GM19452 (cell line): Measurements from ENCODE around the gene SMAD6.

Source experiments
- ATAC-seq: cut with Tn5 transposase; IDR thresholded peaks from one replicate; pipeline ENCODE4 v1.9.1; 2021; ENCODE audit not compliant: unreplicated experiment

Gene SMAD6

GRCh38 chr15:66702787-66703539, 927 bp downstream of the SMAD6 start:
- no peak for ATAC-seq

DNA sequence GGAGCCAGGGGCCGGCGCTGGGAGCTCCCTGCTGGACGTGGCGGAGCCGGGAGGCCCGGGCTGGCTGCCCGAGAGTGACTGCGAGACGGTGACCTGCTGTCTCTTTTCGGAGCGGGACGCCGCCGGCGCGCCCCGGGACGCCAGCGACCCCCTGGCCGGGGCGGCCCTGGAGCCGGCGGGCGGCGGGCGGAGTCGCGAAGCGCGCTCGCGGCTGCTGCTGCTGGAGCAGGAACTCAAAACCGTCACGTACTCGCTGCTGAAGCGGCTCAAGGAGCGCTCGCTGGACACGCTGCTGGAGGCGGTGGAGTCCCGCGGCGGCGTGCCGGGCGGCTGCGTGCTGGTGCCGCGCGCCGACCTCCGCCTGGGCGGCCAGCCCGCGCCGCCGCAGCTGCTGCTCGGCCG, 1.5 kb downstream of the SMAD6 start:
- no peak for ATAC-seq

- ATAC-seq = no peak
Observed at GRCh38 chr15:66704019-66704802, 2.2 kb downstream of the SMAD6 start.

DNA sequence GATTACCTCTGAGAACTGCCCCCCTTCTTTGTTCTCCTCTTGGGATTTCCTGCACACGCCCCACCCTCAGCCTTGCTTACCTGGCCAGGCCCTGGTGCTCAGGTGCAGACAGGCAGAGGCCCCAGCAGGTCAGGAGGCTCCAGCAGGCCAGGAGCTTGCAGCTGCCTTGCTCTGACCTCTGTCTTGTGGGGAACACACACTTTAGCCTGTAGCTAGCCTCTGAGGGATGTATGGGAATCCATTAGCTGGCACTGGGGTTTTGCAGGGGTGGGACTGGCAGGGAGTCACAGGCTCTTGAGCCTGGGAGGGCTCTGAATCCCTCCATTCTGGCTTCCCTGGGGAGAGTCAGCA, 2.7 kb downstream of the SMAD6 start:
- ATAC-seq = no peak

- ATAC-seq = no peak
Observed at GRCh38 chr15:66705277-66706146, 3.5 kb downstream of the SMAD6 start.

- ATAC-seq = no peak
Observed at GRCh38 chr15:66706225-66706732, 4.2 kb downstream of the SMAD6 start.

DNA sequence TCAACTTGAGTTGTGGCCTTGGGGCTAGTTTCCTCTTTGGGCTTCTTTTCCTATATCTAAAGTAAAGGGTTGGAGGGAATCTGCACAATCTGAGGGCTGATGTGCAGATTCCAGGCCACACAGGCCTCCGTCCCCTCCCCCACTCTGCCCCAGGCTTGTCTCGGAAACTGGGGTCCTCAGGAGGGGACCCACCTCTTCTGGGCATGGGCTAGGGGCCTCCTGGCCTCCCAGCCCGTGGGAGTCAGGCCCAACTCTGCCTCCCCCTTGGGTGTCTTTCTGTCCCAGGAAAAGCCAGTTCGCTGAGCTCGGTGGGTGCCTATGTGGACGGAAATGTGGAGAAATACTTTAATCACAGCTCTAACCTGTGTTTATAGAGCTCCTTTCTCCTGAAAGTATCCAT, 4.8 kb downstream of the SMAD6 start:
- no peak for ATAC-seq

DNA sequence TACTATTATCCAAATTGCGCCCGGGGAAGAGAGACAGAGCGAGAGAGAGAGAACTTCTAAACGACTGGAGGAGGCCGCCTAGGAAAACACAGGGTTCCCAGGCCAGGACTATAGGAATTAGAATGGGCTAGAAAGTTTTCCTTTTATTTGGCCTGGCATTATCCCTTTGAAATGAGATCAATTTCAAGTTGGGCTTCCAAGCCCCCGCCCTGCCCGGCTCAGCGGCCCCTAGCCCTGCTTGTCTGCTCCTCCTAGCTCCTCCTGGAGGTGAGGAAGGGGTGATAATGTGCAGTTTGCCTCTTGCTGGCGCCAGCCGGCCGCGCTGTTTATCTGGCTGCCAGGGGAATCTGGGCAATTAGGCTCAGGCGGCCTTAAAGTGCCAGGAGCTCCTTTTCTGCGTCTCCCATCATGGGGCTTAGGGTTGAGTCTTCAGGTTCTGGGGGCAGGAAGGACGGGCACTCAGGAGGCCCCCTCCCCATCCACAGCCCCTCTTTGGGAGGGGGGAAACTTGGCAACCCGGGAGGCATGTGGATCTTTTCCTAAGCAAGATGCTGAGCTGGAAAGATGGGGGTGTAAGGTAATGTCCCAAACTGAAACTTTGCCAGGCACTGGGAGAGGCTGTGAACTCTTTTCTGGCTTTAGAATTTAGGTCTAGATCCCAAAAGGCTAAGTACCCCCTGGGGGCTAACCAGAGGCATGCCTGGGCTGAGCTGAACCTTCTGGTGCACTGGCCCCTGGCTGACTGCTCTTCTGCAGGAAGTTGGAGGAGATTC, 5.5 kb downstream of the SMAD6 start:
- no peak for ATAC-seq

GRCh38 chr15:66708389-66708788, 6.4 kb downstream of the SMAD6 start:
- no peak for ATAC-seq

- no peak for ATAC-seq
Observed at GRCh38 chr15:66709884-66710283, 7.8 kb downstream of the SMAD6 start.

DNA sequence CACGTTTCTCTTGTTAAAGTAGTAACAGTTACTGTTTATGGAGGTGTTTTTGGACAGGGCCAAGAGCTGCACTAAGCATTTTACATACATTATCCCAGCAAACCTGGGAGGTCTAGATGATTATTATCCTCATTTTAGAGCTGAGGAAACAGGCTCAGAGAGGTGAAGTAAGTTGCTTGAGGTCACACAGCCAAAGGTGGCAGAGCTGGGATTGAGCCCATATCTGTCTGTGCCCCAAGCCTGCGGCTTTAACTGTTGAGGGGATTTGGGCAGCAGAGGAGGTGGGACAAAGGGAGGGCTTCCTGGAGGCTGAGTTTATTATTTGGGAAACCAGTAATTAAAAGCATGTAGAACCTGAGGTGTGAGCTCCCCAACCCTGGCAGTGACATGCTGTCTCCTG, 9.2 kb downstream of the SMAD6 start:
- ATAC-seq = no peak

GRCh38 chr15:66711862-66712261, 9.8 kb downstream of the SMAD6 start:
- ATAC-seq = no peak

DNA sequence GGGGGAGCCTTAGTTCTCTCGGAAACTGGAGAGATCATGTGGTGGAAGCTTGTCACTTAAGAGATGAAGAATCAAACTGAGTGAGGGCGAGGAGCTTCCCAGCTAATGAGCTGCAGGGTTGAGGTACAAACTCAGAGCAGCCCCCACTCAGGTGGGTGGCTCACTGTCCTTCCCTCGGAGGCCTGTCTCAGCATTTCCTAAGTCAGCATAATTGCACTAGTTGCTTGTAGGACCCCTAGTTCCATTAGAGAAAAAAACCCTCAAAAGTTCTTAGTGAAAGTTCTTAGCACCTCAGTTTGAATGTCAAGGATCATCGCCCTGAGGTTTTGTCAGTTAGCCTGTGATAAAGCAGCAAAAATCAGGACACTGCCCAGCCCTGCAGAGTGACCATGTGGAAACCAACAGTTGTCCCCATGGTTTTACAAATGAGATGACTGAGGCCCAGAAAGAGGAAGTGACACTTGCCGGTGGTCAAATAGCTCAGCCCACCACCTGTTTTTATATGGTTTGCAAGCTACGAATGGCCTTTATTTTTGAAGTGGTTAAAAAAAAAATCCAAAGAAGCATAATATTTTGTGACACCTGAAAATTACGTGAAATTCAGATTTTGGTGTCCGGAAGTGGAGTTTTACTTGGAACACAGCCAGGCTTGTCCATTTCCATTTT, 11.9 kb downstream of the SMAD6 start:
- ATAC-seq = no peak

DNA sequence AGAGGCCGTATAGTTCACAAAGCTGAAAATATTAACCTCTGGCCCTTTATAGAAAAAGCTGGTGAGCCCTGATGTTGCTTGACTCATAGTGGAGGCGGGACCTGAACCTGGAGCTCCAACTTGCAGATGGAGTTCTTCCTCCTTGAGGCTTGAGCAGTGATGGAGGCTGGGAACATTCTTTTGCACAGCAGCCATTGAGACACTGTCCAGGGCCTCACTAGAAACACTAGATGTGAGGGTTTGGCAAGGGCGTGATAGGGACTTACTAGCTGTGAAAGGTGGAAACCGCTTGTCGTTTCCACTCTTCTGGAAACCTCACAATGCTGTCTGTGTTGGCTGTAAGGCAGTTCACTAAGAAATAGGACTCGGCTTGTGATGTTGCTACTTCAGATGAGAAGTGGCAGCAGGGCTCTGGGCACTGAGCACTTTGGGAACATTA, 12.5 kb downstream of the SMAD6 start:
- no peak for ATAC-seq

- ATAC-seq = no peak
Observed at GRCh38 chr15:66715181-66715624, 13.2 kb downstream of the SMAD6 start.

GRCh38 chr15:66715720-66716655, 14.0 kb downstream of the SMAD6 start:
- no peak for ATAC-seq

DNA sequence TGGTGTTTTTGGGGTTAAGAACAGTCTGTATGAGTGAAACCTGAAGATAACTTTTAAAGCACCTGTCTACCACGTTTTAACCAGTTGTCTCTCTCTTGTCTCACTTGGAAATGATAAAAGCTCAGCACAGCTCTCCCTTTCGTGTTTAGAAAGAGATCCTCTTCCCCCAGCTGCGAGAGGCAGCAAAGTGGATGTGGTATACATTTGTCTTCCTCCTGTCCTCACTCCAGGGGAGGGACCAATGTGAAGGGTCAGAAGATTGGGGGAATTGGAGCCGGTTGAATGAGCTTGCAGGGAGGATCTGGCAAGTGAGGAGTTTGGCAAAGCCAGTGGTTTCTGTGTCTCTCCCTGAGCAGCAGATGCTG, 14.6 kb downstream of the SMAD6 start:
- ATAC-seq = no peak

DNA sequence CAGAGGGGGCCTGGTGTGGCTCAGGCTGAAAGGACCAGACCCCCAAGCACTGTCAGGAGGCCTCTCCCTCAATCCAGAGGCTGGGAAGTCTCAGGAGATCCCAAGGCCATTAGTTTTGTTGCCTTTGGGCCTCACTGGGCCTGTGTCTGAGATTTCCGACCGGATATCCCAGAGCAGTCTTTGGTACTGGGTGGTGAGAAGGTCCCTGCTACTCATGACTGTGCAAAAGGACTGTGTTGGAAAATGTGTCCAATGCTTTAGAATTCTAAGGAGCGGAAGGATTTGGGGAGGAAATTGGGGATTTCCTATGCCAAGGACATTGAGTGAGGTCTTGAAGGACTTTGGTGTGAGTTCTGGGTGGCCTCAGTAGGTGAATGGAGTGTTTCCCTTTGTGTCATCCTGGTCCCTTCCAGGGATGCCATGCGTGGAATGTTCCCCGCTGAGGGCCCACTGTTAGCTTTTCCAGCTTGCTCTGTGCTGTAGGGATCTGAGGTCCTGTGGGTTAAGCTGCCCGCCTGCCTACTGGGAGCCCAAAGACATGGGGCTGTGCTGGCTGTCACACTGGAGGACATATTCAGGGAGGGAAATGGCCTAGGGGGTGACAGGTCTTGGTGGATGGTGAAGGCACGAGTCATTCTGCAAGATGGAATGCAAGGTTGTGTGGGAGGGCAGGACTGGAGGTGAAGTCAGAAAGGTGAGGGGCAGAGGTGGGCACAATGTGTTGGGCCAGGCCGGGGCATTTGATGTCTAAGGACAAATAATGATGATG, 16.4 kb downstream of the SMAD6 start:
- ATAC-seq = no peak
